NCI-H1105 (cell line): ENCODE measurements around the gene AAMDC.

ENCODE experiments used
- DNase-seq: peaks from one replicate; lab custom pipeline; 2025; lab: John Stamatoyannopoulos, UW

AAMDC gene

DNA sequence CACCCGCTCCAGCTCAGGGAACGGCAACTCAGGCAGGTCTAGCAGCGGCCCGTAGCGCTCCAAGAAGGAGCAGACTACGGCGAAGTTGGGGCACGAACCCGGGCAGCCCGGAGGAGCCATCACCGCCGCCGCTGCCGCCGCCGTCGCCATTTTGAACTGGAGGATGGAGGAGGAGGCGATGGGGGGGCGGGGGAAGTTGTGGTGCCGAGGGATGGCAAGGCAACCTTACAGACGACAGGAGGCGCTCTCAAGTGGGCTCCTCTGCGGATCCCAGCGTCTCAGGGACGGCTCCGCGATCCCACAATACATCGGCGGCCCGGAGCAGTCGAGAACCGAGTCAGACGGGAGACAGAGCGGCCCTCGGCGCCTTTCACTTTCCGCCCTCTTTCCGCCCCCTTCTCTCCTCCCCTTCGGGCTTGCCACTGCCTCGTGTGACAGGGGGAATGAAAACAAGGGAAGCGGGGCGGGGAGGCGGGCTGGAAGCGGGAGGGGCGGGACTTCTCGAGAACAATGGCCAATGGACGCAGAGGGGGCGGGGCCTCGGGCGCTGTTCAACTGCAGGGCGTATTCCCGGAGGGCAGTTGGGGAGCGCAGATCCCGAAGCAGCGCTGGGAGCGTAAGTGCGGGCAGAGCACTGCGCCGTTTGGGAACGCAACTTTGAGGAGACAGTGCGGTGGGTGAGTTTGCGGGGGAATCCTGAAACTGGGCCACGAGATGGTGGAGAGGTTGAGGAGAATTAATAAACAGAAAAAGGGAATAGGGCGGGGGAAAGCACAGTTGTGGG lies at the start of gene AAMDC, which contains the start of gene RSF1:
Gene AAMDC (plus strand): TSS at position 580 of the 784 bp plus-strand sequence. CDS start 21,353 bp downstream, outside the sequence.
Gene RSF1 (minus strand): TSS at position 158 of the 784 bp plus-strand sequence. CDS start 8 bp downstream, at position 150.
- peak; percentile 98 for DNase-seq

DNA sequence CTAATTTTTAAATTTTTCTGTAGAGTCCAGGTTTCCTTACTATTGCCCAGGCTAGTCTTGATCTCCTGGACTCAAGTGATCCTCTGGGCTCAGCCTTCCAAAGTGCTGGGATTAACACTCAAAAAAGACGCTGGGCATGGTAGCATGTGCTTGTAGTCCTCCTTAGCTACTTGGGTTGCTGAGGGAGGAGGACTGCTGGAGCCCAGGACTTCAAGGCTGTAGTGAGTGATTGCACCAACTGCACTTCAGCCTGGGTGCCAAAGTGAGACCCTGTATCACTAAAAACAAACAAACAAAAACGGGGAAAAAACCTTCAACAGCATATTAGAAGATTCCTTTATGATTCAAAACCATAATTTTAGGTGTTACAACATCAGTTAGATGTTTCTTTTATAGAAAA lies 45.0 kb upstream of the AAMDC start:
- DNase-seq = no peak

DNA sequence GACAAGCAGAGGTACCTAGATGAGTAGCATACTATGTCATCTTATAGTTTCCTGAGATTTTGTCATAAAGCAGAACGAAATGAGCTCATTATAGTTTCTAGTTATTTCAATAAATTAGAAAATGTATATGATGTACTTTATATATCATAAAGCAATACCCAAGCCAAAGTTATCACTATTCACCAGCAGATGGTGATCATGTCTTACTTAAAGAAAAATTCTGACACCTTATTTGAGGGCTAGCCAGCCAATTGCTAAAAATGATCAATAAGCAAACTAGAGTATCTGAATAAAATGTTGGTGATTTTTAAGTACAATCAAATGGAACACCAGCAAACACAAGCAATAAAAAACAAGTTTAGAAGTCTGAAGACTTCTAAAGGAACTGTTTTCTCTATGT lies 44.5 kb upstream of the AAMDC start:
- no peak for DNase-seq

DNA sequence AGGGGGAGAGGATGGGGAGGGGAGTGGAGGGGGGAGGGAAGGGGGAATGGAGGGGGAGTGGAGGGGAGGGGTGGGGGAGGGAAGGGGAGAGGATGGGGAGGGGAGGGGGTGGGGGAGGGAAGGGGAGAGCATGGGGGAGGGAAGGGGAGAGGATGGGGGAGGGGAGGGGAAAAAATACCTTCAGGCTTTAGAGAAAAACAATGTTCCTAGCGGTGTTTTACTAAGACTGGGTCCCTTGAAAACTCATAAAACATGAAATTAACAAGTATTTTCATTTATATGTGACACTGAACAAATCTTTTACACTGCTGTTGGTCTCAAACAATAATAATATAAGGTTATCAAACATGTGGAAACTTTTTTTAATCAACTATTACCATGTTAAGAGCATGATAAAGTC lies 42.8 kb upstream of the AAMDC start:
- no peak for DNase-seq

DNA sequence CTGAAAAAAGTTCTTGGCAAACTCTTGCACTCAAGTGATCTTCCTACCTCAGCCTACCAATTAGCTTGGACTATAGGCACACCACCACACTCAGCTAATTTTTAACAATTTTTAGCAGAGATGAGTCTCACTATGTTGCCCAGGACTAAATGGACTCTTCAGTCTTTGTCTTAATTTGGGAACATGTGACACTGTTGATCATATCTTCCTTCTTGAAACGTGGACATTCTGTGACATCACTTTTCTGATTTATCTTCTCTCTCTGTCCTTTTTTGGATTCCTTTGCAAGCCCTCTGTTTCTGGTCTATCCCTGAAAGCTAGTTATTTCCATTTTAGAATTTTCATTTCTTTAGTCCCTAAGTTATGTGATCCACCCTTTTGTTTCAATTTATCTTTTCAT lies 42.4 kb upstream of the AAMDC start:
- DNase-seq = no peak

DNA sequence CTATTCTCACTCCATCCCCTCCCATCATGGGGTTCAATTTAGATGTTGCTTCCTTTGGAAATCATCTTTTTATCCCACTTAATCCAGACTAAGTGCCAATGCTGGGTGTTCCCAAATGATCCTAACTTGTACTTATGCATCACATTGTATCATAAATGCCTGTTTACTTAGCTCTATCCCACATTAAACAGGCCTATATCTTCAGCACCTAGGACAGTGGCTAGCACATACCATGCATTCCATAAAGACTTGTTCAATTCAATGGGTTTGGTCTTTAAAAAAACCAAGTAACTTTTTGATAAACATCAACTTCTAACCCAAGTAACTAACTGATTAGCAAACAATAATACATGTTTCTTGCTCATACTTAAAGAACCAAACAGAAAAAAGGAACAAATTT lies 41.0 kb upstream of the AAMDC start:
- DNase-seq = no peak

DNA sequence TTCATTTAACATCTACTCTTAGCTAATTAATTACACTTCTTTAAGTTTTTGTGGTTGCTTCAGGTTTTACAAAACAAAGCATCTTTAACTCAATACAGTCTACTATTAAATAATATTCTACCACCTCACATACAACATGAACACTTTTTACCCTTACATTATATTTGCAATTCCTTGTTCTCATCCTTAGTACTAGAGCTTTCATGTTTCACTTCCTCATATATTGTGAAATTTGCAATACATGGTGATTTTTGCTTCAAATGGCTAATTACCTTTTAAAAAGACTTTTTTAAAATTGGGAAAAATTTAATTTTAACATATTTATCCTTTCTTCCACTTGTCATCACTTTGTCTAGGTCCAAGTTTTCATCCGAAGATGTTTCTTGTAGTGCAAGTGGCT lies 37.9 kb upstream of the AAMDC start:
- DNase-seq = no peak

DNA sequence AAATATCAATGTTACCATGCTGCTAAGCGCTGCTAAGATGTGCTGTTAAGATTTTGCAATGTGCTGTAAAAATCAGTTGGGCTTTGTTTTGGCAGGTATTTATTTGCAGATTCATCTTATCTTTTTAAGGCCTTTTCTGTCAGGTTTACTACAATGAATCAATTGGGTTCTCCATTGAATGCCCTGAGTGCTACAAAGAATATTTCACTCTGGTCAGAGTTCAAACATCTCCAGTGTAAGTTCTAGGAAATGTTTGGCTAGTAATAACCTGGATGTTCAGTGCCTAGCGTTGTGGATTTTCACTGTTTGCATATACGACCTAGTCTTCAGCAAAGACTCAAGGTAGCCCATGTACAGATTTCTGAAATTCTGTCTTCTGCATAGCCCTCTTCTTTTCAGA lies 36.4 kb upstream of the AAMDC start:
- DNase-seq = no peak

DNA sequence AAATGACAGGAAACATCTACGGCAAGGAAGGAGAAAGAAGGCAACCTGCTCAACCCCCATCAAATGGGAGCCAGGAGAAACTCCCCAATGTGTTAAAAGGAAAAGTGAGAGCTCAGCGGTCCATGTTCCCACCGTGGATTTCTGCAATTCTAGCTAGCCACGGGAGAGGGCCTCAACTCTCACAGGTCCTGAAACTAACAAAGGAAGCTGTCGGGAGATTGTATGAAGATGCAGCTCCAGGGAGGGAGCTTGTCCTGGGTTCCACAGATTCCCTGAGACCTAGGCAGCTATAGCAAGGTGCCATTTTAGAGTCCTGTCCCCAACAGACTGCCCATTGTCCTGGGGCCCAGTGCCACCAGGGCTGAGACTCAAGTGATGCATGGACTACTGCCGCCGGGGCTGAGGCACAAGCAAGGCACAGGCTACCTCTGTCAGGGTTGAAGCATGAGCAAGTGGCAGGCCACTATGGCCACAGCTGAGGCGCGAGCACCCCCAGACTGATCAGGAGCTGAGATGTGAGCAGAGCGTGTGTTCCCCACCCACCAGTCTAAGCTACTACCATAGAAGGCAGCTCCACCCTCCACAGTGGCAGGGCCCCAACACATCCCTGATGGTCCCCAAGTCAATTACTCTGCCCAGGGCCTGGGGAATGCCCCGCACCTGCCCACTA lies 31.7 kb upstream of the AAMDC start:
- DNase-seq = no peak

DNA sequence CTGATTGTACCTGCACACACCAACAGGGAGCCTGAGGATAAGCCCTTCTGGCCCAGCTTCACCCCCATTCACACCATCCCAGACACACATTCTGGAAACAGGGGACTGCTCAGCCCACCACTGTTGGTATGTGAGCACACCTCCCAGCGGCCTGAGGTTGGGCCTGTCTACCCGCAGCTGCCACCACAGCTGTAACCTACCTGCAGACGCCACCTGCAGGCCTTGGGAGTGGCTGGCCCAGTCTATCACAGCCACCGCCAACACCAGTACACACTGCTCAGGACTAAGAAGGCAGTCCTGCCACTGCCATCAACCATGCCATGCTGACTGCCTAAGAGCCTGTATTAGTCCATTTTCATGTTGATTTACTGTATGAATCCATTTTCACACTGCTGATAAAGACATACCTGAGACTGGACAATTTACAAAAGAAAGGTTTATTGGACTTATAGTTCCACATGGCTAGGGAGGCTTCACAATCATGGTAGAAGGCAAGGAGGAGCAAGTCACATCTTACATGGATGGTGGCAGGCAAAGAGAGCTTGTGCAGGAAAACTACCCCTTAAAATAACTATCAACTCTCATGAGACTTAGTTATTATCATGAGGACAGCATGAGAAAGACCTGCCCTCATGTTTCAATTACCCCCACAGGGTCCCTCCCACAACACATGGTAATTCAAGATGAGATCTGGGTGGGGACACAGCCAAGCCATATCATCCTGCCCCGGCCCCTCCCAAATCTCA lies 31.0 kb upstream of the AAMDC start:
- no peak for DNase-seq

DNA sequence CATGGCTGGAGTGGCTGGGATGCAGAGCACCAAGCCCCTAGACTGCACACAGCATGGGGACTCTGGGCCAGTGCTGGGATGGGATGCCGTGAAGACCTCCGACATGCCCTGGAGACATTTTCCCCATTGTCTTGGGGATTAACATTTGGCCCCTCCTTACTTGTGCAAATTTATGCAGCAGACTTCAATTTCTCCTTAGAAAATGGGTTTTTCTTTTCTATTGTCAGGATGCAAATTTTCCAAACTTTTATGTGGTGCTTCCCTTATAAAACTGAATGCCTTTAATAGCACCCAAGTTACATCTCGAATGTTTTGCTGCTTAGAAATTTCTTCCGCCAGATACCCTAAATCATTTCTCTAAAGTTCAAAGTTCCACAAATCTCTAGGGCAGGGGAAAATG lies 29.6 kb upstream of the AAMDC start:
- DNase-seq = no peak

DNA sequence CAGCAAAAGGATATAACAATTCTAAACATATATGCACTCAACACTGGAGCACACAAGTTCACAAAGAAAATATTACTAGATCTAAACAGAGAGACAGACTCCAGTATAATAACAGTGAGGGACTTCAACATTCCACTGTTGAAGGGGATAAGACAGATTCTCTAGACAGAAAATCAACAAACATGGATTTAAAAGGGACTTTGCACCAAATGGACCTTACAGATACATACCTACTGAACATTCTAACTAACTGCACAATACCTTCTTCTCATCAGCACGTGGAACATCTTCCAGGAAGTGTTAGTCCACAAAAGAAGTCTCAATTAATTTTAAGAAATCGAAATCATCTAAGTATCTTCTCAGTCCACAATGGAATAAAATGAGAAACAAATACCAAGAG lies 27.0 kb upstream of the AAMDC start:
- no peak for DNase-seq

DNA sequence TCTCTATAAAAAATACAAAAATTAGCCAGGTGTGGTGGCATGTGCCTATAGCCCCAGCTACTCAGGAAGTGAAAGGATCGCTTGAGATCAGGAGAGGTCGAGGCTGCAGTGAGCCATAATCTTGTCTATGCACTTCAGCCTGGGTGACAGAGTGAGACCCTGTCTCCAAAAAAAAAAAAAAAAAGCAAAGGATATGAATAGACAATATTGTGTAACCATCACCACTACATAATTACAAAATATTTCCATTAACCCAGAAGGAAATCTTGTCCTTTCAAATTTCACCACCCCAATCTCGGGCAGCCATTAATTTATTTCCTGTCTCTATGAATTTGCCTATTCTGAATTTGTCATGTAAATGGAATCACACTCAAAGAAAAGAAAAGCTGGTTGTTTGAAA lies 21.6 kb upstream of the AAMDC start:
- DNase-seq = no peak

DNA sequence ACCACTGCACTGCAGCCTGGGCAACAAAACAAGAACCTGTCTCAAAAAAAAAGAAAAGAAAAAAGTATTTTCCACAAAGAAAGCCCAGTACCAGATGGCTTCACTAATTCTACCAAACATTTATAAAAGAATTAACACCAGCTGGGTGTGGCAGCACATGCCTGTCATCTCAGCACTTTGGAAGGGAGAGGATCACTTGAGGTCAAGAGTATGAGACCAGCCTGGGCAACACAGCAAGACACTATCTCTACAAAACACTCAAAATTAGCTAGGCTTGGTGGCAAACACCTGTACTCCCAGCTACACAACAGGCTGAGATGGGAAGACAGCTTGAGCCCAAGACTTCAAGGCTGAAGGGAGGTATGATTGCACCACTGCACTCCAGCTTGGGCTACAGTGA lies 20.5 kb upstream of the AAMDC start:
- no peak for DNase-seq

DNA sequence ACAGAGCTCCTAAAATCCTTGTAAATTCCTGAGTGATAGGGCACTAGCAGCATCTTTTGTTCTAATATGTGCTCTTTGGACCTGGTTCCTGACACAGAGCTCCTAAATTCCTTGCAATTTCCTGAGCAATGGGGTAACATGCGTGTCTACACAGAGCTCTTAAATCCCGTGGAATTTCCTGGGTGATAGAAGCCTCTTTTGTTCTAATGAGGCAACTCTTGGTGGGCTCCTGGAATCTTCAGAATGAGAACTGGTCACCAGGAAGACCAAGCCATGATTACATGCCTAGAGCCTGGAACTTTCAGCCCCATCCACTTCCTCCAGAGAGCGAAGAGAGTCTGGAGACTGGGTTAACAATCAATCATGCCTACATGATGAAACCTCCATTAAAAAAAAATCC lies 19.5 kb upstream of the AAMDC start:
- no peak for DNase-seq

DNA sequence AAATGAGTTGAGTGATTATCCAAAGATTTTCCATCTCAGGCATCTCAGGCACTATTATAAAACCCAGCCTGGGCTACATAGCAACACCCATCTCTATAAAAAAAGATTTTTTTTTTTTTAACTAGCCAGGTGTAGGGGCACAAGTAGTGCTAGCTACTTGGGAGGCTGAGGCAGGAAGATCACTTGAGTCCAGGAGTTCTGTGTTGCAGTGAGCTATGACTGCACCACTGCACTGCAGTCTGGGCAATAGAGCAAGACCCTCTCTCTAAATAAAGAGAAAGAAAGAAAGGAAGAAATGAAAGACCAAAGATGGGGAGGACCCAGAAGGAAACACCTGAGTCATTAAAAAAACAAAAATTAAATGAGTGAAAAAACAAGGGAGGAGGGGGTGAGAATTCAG lies 14.5 kb upstream of the AAMDC start:
- DNase-seq = no peak

DNA sequence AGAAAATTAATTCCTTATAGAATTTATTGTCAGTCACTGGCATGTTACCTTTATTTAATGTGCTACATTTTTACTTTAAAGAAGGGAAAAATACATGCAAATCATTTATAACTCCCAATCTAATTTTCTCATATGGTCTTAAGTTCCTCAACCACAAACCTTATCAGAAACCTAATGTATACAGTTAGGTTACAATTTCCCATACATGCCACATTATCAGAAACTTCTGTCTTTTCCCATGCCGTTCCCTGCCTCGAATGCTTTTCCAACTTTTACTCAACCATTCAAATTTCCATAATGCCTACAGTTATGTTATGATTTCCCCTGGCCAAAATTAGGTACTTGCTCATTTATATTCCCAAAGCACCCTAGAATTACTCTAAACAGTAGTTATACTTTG lies 14.0 kb upstream of the AAMDC start:
- no peak for DNase-seq

DNA sequence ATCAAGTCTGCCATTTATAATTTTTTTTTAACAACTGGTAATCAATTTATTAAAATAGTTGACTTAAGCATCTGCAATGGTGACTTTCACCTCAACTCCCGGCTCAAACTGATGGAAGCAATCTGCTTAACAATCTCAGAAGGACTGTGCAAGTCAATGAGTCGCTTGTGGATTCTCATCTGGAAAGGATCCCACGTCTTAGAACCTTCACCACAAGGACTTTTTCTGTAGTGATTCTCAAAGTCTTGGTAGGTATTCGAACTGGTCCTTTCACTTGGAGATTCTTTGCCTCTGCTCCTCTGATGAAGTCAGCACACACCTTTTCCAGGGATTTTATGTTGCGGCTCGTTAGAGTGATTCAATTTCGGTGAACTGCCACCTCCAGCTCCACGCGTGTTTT lies 7.7 kb upstream of the AAMDC start:
- DNase-seq = no peak

DNA sequence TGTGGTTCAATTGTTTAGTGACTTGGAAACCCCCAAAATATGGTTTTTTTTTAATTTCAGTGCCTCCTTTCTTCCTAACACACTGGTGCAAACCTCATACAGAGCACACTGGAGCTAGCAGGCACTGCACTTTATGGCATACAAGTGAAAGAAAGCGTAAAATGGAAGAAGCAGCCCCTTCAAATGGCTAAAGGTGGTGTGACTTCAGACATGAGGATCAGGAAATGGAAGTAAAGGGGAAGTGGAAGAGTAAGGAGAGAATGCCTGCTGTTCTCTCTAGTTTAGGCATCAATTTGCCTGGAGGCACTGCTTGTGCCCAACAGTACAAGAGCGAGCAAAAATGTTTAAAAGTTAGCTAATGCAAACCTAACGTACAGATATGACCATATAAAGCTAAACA lies 6.1 kb upstream of the AAMDC start:
- no peak for DNase-seq

DNA sequence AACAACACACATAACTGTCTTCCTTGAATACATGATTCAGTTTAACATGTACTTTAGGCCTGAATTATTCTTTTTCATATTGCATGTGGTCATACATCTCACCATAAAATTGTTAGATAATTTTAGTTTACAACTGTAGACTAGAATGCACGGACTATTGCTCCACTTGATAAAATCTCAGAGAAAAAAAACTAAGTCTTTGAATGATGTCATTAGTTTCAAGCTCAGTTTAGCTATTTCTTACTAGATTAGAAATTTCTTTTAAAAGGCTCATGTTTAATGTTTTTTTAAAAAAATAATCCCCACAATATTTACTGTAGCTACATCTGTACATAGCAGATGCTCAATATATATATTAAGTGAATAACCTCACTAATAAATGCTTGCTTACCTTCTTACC lies 5.5 kb upstream of the AAMDC start:
- DNase-seq = no peak

DNA sequence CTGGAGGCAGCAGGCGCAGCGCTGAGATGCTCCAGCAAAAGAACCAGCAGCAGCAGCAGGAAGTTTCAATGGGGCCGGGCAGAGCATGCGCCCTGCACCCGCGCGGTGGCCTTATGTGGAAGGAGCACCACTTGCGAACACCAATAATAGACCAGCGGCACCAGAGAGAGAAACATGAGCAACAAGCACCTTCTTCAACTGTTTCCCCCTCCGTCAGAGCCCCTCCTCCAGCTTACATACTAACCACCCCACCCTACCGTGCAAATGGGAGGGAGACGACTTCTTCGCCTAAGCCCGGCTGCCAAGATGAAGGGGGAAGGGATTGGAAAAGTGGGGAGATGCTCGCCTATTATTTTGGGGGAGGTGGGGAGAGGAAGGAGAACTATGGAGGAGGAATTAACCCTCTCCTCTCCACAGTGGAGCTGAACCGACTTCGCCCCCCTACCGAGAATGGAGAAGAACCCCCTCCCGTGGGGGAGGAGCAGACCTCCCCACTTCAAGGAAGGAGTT lies 1.5 kb upstream of the AAMDC start:
- peak; percentile 80 for DNase-seq

DNA sequence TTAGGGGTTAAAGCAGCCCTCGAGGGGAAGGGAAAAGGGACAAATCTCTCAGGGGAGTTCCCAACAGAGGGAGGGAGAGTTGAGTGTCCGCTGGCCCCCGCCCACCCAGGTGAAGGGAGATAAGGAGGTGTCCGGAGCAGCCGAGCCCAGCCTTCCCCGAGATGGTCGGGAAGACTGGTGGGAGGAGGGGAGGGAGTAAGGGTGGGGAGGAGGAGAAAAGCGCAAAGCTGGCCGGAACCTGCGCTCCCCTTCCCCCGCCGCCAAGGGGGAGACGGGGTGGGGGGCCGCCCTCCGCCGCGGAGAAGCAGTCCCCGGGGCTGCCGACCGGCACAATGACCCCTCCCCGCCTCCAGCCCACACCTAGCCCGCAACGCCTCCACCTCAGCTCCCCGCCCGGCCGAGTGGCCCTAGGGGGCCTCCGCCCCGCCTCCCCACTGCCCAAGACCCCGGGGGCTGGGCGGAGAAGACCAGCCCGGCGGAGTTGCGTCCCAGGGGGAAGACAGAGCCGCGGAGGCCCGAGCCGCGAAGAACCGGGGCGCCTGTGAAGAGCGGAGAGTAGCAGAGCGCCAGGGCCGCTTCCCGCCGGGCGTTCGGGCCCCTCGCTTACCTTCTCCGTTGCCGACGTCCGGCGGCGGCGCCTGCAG lies 901 bp upstream of the AAMDC start:
- peak; percentile 44 for DNase-seq
